HG02798 (cell line): ENCODE results near the gene GUCA2A.

ENCODE experiments used
- ATAC-seq: cut with Tn5 transposase; IDR thresholded peaks from one replicate; pipeline ENCODE4 v1.9.1; 2021; ENCODE audit warnings: mild to moderate bottlenecking; ENCODE audit not compliant: unreplicated experiment, poor library complexity

GUCA2A gene

GRCh38 chr1:42157667-42158066 lies 6.9 kb downstream of the GUCA2A start:
- ATAC-seq: no peak

GRCh38 chr1:42155362-42155761 lies 9.2 kb downstream of the GUCA2A start:
- ATAC-seq: no peak

GRCh38 chr1:42154685-42155084 lies 9.9 kb downstream of the GUCA2A start:
- no peak for ATAC-seq

GRCh38 chr1:42153624-42154023 lies 10.9 kb downstream of the GUCA2A start:
- no peak for ATAC-seq

GRCh38 chr1:42152907-42153600 lies 11.5 kb downstream of the GUCA2A start, which contains the start of gene GUCA2B:
Gene GUCA2B (plus strand): TSS chr1:42153410. CDS start chr1:42153451, 41 bp downstream.
- no peak for ATAC-seq

GRCh38 chr1:42152119-42152518 lies 12.4 kb downstream of the GUCA2A start:
- ATAC-seq: no peak

- ATAC-seq: no peak
These were observed 13.9 kb downstream of the GUCA2A start for GRCh38 chr1:42150651-42151050.

GRCh38 chr1:42148166-42148565 lies 16.4 kb downstream of the GUCA2A start:
- ATAC-seq: no peak

- no peak for ATAC-seq
These were observed 17.8 kb downstream of the GUCA2A start for GRCh38 chr1:42146626-42147320.

GRCh38 chr1:42145764-42146625 lies 18.6 kb downstream of the GUCA2A start:
- ATAC-seq: no peak

- no peak for ATAC-seq
These were observed 19.2 kb downstream of the GUCA2A start for GRCh38 chr1:42145389-42145716.

- no peak for ATAC-seq
These were observed 19.7 kb downstream of the GUCA2A start for GRCh38 chr1:42144711-42145388.

GRCh38 chr1:42143896-42144710 lies 20.4 kb downstream of the GUCA2A start:
- ATAC-seq: no peak

GRCh38 chr1:42142894-42143675 lies 21.5 kb downstream of the GUCA2A start:
- no peak for ATAC-seq

GRCh38 chr1:42141978-42142377 lies 22.6 kb downstream of the GUCA2A start:
- ATAC-seq: no peak

GRCh38 chr1:42140191-42140590 lies 24.4 kb downstream of the GUCA2A start:
- no peak for ATAC-seq

- no peak for ATAC-seq
These were observed 25.1 kb downstream of the GUCA2A start for GRCh38 chr1:42139444-42139843.

GRCh38 chr1:42138586-42138985 lies 26.0 kb downstream of the GUCA2A start:
- no peak for ATAC-seq

- ATAC-seq: no peak
These were observed 26.8 kb downstream of the GUCA2A start for GRCh38 chr1:42137766-42138165.
